Measurements from ENCODE around the gene SMIM33. TPM values are rescaled to one million over a fixed set of nuclear protein-coding genes. Genes with fewer than 3 reads are reported as not detected.

Gene SMIM33
- polyA plus RNA-seq (2011; rRNA removed), result not detected in 2 replicates
- polyA minus RNA-seq (2011; rRNA and poly(A)+ RNA removed), result not detected in 2 replicates

GRCh38 chr5:139470821-139471300 is at the start of gene SMIM33:
TSS of gene SMIM33 (plus strand) at chr5:139471004. CDS start at chr5:139471122, 118 bp downstream.
- no peak within 1 kb of the TSS for H3K4me3 ChIP-seq (ENCODE audit: low read depth, low read length)
- no peak within 1 kb of the TSS for H3K27ac ChIP-seq (ENCODE audit: low read depth, low read length)
- ChIA-PET POLR2A (no interaction called here), CTCF (no interaction called here)
- TF ChIP-seq CTCF (IDR thresholded peaks at IDR 0.05; ENCODE audit: low read depth, low read length), result no peak
- no peaks in the 10 kb centered on the region for H3K27me3 ChIP-seq (ENCODE audit: control insufficient read depth, insufficient read depth, low read length)
- no peak for DNase-seq (ENCODE audit: low read depth, low spot score)
- H3K9me3 ChIP-seq (ENCODE audit: control insufficient read depth, insufficient read depth, low read length), result no peaks in the 10 kb centered on the region

- no peaks in the 10 kb centered on the region for H3K27me3 ChIP-seq (ENCODE audit: control insufficient read depth, insufficient read depth, low read length)
- no peak overlapping the region for H3K4me3 ChIP-seq (ENCODE audit: low read depth, low read length)
- peak; percentile 51 for DNase-seq (ENCODE audit: low read depth, low spot score)
- no peaks in the 10 kb centered on the region for H3K9me3 ChIP-seq (ENCODE audit: control insufficient read depth, insufficient read depth, low read length)
- ChIA-PET POLR2A (interaction anchor here (0.7 to 0.8 kb wide), 3 partner anchors 70 to 224 kb away, joined by 3 to 4 read pairs (median 3); partner anchors contain the start of gene SIL1), CTCF (interaction anchor here (0.6 to 9.0 kb wide), 37 partner anchors 8 to 343 kb away, joined by 3 to 231 read pairs (median 4); partner anchors contain the start of genes DNAJC18, SPATA24 and STING1)
- peak; percentile 90 for TF ChIP-seq CTCF (IDR thresholded peaks at IDR 0.05; ENCODE audit: low read depth, low read length)
- no peak overlapping the region for H3K27ac ChIP-seq (ENCODE audit: low read depth, low read length)
These were observed 48.4 kb upstream of the SMIM33 start for GRCh38 chr5:139422307-139422893.

- no peaks in the 10 kb centered on the region for H3K9me3 ChIP-seq (ENCODE audit: control insufficient read depth, insufficient read depth, low read length)
- no peak for TF ChIP-seq CTCF (IDR thresholded peaks at IDR 0.05; ENCODE audit: low read depth, low read length)
- DNase-seq (ENCODE audit: low read depth, low spot score), result no peak
- POLR2A ChIA-PET, result no interaction called here
- CTCF ChIA-PET, result interaction anchor here (1.0 to 9.0 kb wide), 3 partner anchors 9 to 341 kb away, joined by 3 to 231 read pairs (median 4); no protein-coding TSS in a partner anchor
- H3K27ac ChIP-seq (ENCODE audit: low read depth, low read length), result no peak overlapping the region
- no peak overlapping the region for H3K4me3 ChIP-seq (ENCODE audit: low read depth, low read length)
- no peaks in the 10 kb centered on the region for H3K27me3 ChIP-seq (ENCODE audit: control insufficient read depth, insufficient read depth, low read length)
These were observed 45.3 kb upstream of the SMIM33 start for GRCh38 chr5:139425497-139425896.

GRCh38 chr5:139426203-139426885 is 44.5 kb upstream of the SMIM33 start:
- POLR2A ChIA-PET, result no interaction called here
- TF ChIP-seq CTCF (IDR thresholded peaks at IDR 0.05; ENCODE audit: low read depth, low read length), result no peak
- no peak for DNase-seq (ENCODE audit: low read depth, low spot score)
- H3K27ac ChIP-seq (ENCODE audit: low read depth, low read length), result peak overlapping the region; percentile 11
- CTCF ChIA-PET, result interaction anchor here (9.0 kb wide), 1 partner anchor 88 kb away, joined by 231 read pairs; no protein-coding TSS in a partner anchor
- H3K4me3 ChIP-seq (ENCODE audit: low read depth, low read length), result no peak overlapping the region
- H3K9me3 ChIP-seq (ENCODE audit: control insufficient read depth, insufficient read depth, low read length), result no peaks in the 10 kb centered on the region
- H3K27me3 ChIP-seq (ENCODE audit: control insufficient read depth, insufficient read depth, low read length), result no peaks in the 10 kb centered on the region

- DNase-seq (ENCODE audit: low read depth, low spot score), result no peak
- Histone ChIP-seq H3K9me3 (ENCODE audit: control insufficient read depth, insufficient read depth, low read length) (no peaks in the 10 kb centered on the region), H3K27me3 (ENCODE audit: control insufficient read depth, insufficient read depth, low read length) (no peaks in the 10 kb centered on the region), H3K27ac (ENCODE audit: low read depth, low read length) (no peak overlapping the region), H3K4me3 (ENCODE audit: low read depth, low read length) (no peak overlapping the region)
- ChIA-PET POLR2A (no interaction called here), CTCF (interaction anchor here (0.9 kb wide), 2 partner anchors 83 to 204 kb away, joined by 3 to 6 read pairs; no protein-coding TSS in a partner anchor)
- no peak for TF ChIP-seq CTCF (IDR thresholded peaks at IDR 0.05; ENCODE audit: low read depth, low read length)
These were observed 40.8 kb upstream of the SMIM33 start for GRCh38 chr5:139430015-139430414.
